SKM-1 (cell line): ENCODE results near the gene ARHGEF11.

ENCODE experiments used
- DNase-seq: peaks from one replicate; lab custom pipeline; 2025; ENCODE audit not compliant: unreplicated experiment; lab: John Stamatoyannopoulos, UW

Gene ARHGEF11

DNA sequence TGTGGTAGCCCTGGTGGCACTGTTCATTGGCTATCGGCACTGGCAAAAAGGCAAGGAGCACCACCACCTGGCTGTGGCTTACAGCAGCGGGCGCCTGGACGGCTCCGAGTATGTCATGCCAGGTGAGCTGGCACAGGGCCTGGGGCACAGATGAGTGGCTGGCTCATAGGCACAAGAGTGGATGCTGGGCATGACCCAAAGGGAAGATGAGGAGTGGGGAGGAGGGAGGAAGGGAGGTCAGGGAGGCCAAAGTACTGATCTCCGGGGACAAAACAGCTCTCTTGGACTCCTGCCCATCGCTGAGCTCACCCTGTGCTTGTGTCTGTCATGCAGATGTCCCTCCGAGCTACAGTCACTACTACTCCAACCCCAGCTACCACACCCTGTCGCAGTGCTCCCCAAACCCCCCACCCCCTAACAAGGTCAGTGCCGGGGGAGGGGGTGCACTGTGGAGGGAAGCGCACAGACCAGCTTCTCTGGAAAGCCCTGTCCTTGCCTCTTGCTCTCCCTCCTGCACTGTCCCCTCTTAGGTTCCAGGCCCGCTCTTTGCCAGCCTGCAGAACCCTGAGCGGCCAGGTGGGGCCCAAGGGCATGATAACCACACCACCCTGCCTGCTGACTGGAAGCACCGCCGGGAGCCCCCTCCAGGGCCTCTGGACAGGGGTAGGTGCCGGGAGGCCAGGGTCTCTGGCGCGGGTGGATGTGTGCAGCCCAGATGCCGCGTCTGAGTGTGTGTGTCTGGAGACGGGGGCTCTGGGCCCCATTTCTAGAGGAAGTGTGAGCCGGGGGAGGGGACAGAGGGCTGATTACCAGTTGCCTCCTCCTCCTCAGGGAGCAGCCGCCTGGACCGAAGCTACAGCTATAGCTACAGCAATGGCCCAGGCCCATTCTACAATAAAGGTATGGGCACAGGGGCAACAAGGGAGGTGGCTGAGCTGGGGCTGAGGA is 132.4 kb downstream of the ARHGEF11 start:
- DNase-seq, result no peak

DNA sequence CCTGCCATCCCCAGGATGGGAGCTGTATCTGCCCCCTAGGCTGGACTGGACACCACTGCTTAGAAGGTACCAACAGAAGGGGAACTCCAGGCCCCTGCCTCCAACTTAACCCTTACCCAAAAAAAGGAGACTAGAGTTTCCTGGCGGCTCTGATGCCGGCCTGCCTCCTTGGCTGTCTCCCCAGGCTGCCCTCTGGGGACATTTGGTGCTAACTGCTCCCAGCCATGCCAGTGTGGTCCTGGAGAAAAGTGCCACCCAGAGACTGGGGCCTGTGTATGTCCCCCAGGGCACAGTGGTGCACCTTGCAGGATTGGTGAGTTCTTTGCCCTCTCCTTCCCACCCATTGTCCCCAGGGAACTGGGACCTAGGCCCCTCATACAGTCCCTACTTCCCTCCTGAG is 133.2 kb downstream of the ARHGEF11 start:
- DNase-seq, result no peak

DNA sequence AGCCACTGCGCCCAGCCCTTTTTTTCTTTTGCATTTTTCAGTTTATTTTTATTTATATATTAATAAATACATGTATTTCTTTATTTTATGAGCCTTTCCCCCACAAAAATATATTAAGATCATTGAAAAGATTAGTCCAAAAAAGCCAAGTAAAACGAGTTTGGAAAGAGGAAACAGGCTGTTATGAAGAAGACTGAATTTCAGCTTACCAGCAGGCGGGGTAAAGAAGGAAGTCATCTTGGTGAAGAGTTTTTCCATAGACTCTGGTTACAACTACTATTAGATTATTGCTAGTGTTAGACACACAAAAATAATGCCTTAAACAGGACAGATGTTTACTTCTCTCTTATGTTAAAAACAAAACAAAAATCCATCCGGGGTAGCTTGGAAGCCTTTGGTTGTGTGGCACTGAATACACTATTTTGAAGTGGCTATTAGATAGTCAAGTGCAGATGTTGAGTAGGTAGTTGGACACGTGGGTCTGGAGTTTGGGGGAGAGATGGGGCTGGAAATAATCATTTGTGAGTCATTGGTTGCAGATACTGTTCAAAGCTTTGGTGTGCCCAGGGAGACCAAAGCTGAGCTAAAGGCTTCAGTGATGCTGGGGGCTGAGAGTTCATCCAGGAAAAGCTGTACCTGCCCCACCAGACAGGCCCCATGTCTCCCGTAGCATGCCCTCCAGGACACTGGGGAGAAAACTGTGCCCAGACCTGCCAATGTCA is 133.8 kb downstream of the ARHGEF11 start:
- DNase-seq, result peak; percentile 44

DNA sequence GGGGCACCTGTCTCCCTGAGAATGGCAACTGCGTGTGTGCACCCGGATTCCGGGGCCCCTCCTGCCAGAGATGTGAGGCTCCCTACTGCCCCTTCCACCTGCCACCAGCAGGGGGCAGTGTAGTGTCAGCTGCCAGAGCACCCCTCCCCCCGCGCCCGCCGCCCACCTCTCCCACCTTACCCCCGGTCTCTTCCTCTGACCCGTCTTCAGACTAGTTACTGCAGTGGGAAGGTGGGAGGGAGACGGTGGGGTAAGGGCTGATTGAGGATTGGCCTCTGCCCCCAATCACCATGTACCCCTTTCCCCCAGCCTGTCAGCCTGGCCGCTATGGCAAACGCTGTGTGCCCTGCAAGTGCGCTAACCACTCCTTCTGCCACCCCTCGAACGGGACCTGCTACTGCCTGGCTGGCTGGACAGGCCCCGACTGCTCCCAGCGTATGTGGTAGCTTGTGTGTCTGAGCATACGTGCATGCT is 135.2 kb downstream of the ARHGEF11 start:
- no peak for DNase-seq

DNA sequence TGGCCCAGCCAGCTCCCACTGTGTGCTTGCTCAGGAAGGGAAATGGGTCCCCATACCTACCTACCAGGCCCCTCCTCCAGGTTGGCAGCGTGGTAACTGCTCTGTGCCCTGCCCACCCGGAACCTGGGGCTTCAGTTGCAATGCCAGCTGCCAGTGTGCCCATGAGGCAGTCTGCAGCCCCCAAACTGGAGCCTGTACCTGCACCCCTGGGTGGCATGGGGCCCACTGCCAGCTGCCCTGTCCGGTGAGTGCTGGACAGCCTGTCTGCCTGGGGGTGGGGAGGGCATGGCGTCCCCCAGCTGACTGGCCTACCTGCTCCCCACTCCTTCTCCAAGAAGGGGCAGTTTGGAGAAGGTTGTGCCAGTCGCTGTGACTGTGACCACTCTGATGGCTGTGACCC is 135.9 kb downstream of the ARHGEF11 start:
- DNase-seq, result no peak

DNA sequence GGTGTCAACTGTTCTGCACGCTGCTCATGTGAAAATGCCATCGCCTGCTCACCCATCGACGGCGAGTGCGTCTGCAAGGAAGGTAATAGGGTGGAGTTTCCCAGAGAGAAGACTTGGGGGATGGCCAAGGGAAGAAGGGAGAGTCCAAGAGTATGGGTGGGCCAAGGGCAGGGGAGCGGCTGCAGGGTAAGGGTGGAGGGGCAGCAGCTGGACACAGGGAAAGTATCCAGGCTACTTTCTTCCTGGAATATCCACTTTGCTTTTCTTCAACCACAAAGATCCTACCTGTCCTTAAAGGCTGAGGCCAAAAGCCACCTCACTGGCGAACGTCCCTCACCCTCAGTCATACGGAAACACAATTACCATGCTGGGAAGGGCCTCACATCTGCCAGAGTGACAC is 136.6 kb downstream of the ARHGEF11 start:
- no peak for DNase-seq

DNA sequence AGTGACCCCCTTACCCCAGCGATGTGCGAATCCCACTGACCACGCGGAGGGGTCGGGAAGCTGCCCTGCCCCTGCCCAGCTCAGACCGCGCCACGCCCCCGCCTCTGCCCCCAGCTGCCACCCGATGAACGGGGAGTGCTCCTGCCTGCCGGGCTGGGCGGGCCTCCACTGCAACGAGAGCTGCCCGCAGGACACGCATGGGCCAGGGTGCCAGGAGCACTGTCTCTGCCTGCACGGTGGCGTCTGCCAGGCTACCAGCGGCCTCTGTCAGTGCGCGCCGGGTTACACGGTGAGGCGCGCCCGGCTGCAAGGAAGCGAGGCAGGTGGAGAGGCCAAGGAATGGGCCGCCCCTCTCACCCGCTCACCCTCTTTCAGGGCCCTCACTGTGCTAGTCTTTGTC is 137.0 kb downstream of the ARHGEF11 start:
- DNase-seq, result no peak

DNA sequence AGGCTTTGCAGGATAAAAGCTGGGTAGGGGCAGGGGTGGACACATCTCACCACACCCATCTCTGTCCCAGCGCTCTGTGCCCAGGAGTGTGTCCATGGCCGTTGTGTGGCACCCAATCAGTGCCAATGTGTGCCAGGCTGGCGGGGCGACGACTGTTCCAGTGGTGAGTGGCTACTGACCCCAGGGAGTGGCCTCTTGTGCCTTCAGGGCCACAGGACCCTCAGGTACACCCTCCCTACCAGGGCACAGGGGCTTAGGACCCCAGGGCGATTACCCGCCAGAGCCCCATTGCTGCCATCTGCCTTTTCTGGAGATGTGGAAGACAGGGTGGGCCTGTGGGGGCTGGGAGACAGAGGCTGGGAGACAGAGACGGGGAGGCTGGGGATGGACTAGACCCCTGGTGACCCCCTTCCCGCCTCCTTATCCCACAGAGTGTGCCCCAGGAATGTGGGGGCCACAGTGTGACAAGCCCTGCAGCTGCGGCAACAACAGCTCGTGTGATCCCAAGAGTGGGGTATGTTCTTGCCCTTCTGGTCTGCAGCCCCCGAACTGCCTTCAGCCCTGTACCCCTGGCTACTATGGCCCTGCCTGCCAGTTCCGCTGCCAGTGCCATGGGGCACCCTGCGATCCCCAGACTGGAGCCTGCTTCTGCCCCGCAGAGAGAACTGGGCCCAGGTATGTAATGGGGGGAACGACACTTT is 139.2 kb downstream of the ARHGEF11 start:
- no peak for DNase-seq

DNA sequence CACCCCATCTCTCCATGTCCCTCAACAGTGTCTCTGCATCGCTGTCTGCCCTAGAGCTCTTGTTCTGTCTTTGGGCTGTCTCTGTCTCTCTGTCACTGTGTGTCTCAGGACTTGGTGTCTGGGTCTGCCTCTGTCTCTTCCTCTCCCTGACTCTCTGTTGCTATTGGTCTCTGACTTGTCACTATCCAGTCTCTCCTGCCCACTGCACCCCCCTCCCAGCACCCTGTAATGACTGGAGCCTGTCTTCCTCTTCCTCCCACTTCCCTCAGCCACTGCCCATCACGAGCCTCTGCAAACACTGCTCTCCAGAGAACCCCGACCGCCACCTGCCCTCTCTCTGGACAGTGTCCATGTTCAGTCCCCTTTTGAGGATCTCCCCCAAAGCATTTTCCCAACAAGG is 139.9 kb downstream of the ARHGEF11 start:
- DNase-seq, result no peak

DNA sequence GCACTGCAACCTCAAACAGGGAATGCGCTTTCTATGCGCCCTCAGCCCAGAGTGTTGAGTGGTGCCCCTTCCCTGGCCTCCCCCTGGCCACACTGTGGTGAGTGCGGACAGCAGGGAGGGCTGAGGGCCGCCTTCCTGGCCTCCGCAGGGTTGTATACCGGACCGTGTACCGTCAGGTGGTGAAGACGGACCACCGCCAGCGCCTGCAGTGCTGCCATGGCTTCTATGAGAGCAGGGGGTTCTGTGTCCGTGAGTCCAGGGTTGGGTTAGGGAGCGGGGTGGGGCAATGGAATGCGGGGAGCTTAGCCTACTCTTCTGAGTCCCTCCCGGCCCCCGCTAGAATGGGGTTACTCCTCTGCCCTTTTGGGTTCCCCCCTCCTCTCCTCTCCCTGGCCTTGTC is 140.4 kb downstream of the ARHGEF11 start:
- DNase-seq, result no peak

DNA sequence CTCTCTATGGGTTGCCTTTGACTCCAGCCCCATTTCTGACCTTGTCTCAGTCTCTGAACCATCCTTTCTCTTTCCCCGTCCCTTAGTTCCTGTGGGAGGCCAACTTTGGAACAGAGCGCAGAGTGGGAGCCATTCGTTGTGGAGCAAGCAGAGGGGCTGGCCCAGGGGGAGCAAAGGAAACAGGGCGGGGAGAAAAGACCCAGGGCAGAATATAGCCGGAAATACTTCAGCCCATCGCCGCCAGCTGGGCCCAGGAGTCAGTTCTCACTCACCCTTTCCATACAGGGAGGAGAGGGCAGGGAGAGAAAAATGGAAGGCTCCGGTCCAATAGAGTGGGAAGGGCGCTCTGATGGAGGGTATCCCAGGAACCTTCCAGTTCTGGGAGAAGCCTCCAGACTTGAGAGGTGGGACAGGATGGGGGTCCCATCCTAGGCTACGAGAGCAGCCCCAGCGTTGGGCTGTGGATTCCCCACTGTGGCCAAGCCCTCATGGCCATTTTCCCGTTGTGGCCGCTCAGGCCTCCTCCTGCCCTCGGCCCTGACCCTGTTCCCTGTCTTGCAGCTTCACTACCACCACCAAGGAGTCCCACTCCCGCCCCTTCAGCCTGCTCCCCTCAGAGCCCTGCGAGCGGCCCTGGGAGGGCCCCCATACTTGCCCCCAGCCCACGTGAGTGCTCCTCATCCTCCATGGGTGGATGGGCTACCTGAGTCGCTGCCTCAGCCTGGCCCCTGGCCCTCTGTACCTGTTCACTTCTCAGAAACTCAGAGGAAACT is 141.2 kb downstream of the ARHGEF11 start:
- DNase-seq, result no peak

DNA sequence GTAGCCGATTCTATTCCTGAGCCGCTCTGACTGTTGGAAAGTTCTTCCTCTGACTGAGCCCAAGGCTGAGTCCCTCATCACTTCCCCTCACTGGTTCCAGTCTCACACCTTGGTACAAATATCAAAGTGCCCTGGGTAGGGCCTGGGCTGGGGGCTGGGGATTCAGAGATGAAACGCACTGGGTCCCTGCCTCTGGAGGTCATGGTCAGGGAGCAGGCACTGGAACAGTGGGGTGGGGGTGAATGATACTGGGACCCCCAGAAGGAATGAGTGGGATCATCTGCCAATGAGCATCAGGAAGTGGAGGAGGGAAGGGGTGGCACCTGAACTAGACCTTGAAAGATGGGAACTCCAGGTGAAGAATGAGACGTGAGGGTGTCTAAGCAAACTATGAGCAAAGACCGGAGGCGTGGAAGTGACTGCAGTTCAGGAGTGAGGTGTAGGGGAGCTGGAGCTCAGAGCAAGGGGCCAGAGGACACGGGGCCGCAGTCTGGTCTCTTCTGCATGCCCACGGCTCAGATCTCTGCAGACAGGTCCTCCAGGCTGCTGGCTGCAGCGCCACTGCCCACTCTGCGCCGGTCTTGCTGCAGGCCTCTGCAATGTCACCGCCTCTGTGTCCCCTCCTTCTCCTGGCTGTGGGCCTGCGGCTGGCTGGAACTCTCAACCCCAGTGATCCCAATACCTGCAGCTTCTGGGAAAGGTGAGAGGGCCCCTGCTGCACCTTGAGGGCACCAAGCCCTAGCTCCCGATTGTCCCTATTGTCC is 142.0 kb downstream of the ARHGEF11 start:
- DNase-seq, result no peak

DNA sequence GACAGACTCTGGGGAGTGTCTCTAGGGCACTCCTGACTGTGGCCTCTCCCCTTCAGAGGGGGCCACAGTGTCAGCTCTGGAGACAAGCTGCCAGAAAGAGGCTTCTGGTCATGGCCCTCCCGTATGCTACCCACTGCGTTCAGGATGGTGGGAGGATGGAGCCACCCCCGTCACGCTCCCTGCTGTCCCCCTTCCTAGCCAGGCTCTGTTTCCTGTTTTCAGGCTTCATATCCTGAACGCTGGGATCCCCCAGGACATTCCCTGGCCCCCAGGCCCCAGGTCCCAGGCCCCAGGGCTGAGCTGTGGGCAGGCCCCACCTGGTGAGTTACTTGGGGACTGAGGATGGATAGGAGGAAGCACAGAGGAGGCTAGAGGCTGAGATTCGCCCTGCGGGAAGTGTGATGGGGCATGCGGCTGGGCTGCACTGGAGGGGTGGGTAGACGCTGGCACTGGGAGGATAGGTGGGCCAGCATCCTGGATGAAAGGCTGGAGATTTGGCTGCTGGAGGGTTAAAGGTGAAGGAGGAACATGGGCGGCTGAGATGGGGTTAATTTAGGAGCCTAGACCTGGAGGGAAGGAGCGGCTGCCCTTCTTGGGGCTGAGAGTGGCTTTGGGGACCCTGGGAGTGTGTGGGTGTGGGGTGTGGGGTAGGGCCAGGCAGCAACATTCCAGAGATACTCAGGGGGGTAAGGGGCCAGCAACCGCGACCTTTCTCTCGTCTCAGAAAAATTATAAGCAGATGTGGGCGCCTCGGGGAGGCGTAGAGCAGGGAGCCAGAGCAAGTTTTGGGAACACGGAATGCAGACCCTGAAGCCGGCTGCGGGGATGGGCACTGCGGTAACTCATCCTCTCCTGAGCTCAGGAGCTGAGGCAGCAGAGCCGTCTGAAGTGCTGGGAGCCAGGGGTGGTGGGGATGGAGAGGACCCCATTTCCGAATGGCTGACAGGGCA is 143.3 kb downstream of the ARHGEF11 start:
- no peak for DNase-seq

DNA sequence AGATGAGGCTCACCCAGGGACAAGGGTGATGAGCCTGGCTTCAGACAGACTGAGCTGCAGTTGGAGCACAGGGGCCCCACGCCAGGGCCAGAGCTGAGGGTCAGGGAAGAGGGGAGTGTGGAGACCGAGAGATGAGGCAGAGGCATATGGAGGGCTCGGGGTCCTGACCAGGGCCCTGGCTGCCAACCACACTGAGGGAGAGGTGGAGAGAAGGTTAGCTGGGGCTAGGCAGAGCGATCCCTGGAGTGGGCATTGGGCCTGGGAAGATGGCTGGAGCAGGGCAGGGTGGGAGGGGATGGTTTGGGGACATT is 144.0 kb downstream of the ARHGEF11 start:
- no peak for DNase-seq

DNA sequence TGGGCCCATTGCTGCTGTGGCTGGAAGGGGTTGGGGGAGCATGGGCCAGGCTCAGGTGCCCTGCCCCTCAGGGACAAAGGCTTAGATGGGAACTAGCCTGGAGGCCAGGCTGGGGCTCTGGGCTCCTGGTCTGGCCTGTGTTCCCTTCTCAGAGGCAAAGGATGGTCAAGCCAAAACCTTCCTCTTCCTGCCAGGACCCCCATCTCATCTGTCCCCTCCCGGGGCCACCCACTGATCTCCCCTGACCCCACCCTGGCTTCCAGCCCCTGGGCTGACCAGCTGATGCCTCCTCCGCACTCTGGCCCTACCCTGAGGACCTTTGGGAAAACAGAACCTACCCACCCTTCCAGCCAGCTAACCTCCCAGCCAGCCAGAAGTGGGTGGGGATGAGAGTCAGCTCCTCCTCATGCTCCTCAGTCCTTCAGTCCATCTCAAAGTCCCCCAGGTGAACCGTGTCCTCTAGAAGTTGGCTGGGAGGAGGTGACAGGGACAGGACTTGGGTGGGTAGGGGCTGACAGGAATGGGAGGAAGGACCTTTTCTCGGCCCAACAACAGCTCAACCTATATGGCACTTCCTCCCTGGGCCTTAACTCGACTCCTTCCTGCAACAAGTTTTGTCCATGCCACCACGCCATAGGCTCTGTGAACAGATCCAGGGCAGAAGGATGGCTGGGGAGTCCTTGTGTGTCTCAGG is 144.5 kb downstream of the ARHGEF11 start:
- DNase-seq, result no peak

DNA sequence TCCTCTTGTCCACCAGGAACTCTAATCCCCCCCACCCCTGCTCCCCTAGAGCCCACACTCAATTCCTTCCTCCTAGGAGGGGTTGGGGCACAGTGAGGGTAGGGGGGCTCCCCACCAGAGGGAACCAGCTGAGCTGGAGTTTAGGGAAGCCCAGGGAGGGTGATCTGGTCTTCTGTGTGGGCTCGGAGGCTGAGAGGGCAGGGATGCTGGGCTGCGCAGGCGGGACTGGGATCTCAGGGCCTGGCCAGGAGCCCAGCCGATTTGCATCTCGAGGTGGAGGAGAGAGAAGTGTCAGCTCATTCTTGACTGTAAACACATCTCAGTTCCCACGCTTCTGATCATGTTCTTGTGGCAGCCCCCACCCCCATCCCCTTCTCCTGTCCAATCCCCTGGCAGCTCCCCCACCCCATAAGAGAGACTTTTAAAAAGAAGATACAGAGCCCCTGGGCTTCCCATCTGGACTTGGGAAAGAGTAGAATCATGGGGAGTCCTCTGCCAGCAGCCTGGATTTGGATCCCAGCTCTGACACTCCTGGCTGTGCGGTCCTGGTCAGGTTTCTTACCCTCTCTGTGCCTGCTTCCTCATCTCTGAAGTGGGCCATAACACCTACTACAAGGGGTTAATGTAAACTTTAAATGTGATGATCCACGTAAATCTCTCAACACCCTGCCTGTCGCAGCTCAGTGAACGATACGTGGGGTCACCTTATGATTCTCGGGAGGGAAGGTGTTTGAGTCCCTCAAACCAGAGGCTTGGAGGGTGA is 145.4 kb downstream of the ARHGEF11 start:
- DNase-seq, result no peak

DNA sequence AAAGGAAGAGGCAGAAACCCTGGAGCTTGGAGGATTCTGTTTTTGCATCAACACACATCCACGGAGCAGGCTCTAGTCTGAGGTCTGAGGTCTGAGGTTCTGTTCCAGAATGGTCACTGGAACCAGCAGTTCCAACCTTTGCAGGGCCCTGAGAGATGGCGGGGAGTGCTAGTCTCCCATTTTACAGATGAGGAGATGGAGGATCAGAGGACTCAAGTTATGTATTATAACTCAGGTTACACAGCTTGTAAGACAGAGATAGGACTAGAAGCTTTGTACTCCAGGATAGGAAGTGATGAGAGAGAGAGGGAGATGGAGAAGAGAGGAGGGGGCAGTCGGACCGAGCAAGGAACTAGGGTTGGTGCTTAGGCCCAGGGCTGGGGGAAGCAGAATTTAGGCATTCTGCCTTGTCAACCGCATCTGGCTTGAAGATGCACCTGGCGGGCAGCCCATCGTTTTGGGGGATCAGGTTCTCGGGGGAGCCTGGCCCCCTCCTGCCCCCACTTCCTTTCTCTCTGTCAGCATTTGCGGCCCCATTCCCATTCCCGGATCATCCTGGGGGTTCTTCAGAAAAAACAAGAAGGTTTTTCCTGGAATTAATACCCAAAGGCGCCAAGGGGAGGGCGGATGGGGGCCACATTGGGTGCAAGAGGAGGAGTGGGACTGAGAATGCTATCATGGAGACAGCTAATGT is 146.4 kb downstream of the ARHGEF11 start:
- DNase-seq, result no peak
